NCI-H226 (cell line): Measurements from ENCODE around the gene RPS10.
A peak's percentile ranks its signal among the peaks of the same experiment; 100 is the strongest.

Experiments
- DNase-seq: peaks from one replicate; pipeline ENCODE4 v3.0.0-alpha.2; 2015

The RPS10 gene

DNA sequence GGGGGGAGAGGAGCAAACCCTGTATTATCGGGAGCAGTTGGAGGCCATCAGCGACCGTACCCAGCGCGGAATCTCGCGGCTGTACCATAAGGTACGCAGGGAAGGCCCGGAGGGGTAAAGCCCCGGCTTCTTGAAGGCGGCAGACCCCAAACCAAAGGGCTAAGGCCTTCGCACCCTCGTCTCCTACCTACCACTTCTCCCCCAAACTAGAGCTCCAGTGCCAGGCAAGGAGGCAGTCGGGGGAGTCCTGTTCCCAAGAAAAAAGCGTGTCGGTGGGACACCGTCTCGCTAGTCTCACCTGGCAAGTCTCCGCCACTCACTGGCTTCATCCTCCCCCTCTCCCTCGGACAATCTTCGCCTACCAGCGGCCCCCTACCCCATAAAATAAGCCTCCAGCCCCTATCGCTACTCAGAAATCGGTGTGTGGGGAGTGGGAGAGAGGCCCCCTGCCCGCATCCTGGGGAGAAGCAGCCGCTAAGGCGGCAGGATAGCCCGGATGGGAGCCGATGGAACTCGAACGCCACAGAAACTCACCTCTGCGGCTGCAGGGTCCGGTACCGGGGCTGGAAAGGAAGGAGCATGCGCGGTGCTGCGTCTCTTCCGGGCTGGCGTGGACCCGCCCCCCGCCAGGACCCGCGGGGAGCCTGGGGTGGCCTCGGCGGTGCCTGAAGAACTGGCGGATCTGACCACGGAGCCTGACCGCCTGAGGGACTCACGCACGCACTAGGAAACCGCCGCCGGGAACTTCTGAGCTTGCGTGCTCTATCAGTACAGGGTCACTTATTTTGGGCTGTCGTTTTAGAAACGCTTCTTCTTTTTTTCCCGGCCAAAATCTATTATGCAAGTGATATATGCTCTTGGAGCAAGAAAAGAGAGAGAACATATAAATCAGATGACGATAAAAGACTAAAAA lies at the start of gene RPS10:
TSS of gene RPS10 (minus strand) at position 572 of the 913 bp plus-strand sequence. CDS start 848 bp downstream, outside the sequence.
- peak; percentile 81 for DNase-seq

- DNase-seq, result no peak
Measured at GRCh38 chr6:34475238-34475682, 49.4 kb upstream of the RPS10 start.

DNA sequence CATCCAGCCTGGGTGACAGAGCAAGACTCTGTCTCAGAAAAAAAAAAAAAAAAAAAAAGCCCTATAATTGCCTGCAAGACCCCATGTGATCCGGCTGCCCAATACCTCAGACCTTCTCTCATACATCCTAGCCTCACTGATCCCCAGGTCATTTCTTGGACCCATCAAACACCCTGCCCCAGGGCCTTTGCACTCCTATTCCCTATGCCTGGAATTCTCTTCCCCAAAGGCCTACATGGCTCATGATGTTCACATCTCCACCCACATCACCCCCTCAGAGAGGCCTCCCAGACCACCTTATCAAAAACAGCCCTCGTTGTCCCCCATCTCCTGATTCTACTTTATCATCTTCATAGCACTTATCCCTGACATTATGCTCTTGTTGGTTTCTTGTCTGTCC lies 48.9 kb upstream of the RPS10 start:
- no peak for DNase-seq

DNA sequence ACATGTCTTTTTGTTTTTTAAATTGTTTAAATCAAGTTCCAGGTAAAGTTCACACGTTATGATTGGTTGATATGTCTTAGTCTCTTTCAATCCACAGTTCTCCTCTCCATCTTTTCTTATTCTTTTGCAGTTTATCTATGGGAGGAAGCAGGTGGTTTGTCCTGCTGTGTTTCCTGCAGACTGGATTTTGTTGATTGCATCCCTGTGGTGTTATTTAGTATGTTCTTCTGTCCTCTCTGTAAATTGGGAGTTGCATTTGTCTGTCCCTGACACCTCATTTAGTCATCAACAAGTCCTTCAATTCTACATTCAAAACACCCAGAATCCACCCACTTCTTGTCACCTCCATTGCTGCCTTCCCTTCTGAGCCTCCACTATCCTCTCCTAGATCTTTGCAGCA lies 48.1 kb upstream of the RPS10 start:
- DNase-seq, result no peak

GRCh38 chr6:34472425-34472824 lies 46.6 kb upstream of the RPS10 start:
- DNase-seq, result no peak

- DNase-seq, result no peak
Measured at GRCh38 chr6:34469499-34469898, 43.6 kb upstream of the RPS10 start.

DNA sequence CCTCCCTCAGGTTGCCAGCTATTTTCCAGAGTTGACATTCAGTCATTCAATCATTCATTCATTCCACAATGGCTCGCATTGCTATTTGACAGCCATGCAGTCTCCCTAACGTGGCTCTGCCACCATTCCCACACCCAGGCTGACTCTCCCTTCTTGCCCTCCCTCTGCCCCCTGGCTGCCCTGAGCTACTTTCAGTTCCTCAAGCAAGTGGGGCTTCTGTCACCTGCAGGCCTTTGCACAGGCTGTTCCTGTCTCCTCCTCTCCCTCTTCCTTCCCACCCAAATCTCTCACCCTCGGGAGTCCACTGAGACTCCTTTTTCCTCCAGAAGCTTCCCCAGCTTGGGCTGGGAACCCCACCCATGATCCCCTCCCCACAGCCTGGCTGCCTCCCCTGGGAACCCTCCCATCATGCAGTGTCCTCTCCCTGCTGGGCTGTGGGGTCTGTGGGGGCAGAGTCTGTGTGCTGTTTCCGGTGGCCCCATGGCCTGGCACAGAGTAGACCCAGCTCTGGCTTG lies 42.6 kb upstream of the RPS10 start:
- DNase-seq, result no peak

GRCh38 chr6:34466242-34467185 lies 40.6 kb upstream of the RPS10 start:
- no peak for DNase-seq

DNA sequence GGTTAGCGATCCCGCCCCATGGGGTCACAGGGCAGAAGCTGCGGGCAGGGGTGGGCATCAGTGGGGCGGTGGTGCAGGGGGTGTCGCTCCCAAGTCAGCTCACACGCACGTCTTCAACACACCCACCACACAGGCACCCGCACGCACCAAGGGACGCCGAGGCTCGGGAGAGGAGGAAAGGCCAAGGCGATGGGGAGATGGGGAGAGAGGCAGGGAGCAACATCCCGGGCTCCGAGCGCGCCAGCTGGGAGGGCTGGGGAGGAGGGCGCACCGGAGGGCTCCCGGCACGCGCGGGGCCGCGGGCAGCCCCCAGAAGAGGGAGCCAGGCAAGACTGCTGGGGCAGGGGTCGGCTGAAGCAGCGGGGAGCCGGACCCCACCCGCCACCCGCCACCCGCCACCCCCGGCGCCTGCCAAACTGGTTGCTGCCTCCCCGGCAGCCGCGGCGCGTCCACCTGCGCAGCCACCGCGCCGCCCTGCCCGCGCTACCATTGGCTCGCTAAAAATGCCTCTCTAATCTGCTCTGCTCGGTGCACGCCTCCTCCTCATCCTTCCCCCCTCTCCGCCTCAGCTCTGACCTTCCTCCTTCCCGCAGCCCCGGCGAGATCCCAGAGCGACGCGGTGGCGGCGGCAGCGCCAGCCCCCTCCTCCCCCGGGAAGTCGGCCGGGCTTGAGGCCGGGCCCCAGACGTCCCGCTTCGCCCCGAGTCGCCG lies 39.8 kb upstream of the RPS10 start, which contains the start of gene PACSIN1:
TSS of gene PACSIN1 (plus strand) at position 546 of the 711 bp plus-strand sequence. CDS start 60,230 bp downstream, outside the sequence.
- DNase-seq, result peak; percentile 55

DNA sequence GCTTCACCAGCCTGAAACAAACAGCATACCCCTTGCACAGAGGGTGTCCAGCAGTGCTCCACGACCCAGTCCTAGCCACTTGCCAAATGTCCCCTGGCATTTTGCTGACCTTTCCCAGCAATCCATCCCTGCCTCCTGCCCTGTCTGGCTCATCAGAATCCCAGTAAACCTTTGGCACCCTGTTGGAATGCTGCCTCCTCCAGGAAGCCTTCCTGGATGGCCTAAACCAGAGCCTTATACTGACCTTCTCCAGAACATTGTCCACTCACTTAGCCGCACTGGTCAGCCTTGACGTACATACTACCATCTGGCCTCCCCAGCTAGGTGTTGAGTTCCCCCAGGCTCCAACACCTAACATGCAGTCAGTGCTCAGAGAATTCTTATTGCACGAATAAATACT lies 38.0 kb upstream of the RPS10 start:
- DNase-seq, result no peak

- DNase-seq, result no peak
Measured at GRCh38 chr6:34463299-34463698, 37.4 kb upstream of the RPS10 start.

- DNase-seq, result no peak
Measured at GRCh38 chr6:34462551-34462971, 36.7 kb upstream of the RPS10 start.

DNA sequence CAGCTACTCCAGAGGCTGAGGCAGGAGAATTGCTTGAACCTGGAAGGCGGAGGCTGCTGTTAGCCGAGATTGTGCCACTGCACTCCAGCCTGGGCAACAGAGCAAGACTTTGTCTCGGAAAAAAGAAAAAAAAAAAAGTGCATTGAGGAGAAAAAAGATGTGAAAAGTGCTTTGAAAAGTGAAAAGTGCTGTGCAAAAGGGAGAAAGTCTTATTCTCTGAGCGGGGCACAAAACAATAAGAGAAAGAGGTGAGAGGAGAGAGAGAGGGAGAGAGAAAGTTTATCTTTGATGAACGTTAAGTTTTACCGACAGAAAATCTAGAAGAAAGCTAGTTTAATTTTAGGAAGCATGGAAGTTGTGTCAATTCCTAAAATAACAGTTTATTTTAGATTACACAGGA lies 36.1 kb upstream of the RPS10 start:
- DNase-seq, result no peak

DNA sequence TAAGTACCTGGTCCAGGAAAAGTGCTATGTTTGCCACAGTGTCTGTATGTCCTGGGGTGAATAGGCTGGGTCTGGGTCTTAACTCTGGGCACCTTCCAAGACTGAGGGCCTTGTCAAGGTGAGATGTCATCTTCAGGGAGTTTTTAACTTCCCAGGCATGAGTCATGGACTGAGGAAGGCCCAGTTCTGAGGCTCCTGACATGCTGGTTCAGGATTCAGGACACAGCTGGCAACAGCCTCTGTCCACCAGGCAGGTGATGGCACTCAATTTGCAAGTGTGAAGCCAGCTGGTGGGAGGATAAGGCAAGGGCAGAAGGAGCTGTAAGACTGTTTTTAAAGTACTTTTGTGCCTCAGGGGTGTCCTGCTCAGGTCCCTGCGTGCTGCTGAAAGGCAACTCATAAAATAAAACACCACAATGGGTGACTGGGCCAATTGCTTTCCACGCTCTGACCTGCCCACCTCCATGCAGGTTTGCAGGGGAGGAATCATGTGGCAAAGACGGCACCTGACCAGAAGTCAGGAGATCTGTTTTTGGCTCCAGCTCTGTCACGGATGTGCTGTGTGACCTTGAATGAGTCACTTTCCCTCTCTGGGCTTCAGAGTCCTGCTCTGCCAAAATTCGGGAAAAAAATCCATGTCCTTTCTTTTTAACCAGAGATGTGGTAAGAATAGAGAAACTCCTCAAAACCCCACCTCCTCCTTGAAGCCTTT lies 35.1 kb upstream of the RPS10 start:
- no peak for DNase-seq

DNA sequence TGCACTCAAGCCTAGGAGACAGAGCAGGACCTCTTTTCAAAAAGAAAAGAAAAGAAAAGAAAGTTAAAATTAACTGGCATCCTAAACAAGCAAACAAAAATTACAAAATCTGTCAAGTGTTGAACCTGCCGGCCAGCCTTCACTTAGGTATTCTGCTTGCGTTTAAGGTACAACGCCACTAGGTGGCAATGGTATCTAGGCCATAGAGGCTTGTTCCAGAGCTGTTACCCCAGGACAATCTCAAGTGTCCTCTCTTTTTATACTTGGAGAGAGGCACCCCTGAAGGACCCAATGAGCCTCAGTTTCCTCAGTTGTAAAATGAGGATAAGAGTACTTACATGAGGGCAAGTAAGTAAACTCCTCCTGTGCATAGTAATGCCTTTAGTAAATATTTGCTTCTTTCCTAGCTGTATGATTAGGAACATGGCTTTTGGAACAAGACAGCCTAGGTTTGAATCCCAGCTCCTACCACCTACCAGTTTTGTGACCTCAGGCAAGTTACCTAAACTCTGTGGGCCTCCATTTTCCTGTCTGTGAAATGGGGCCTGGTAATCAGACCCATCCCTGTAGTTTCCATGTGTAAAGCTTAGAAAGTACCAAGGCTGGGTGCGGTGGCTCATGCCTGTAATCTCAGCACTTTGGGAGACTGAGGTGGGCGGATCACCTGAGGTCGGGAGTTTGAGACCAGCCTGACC lies 34.2 kb upstream of the RPS10 start:
- no peak for DNase-seq

DNA sequence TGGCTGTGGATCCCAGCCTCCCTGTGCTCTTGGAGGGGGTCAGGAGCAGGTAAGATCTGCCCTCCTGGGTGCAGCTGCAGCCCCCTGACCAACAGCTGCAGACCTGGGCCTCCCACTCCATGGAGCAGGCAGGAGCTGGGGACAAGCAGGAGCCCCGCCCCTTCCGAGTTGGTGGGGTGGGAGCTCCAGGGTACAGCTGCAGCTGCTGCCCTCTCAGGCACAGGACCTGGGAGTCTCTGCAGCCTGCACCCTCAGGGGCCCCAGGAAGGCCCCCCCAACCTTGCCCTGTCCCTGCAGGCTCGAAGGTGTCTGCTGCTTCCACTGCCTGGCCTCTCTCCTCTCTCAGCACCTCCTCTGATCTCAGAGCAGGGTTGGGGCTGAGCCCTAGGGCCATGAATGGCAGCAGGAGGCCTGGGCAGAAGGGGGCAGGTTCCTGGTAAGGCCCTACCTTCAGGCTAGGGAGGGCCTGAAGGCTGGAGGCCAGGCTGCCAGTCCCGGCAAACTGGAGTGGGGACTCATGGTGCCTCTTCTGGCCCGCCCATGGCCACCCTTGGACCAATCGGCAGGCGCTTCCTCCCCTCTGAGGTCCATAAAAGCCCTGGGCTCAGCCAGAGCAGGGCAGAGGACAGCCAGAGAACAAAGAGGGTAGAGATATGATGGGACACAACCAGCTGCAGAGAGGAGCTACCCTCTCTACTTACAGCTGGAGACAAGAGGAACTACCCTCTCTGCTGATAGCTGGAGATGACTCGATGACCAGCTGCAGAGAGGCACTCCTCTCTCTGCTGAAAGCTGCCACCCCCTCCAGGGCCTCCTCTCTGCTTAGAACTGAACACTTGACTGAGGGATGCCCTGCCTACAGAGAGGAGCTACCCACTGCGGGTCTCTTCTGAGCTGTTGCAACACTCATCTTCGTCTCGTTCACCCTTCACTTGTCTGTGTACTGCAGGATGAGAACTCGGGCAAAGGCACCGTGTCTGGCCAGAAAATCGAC lies 32.2 kb upstream of the RPS10 start:
- peak; percentile 39 for DNase-seq

- DNase-seq, result no peak
Measured at GRCh38 chr6:34457382-34457741, 31.5 kb upstream of the RPS10 start.

DNA sequence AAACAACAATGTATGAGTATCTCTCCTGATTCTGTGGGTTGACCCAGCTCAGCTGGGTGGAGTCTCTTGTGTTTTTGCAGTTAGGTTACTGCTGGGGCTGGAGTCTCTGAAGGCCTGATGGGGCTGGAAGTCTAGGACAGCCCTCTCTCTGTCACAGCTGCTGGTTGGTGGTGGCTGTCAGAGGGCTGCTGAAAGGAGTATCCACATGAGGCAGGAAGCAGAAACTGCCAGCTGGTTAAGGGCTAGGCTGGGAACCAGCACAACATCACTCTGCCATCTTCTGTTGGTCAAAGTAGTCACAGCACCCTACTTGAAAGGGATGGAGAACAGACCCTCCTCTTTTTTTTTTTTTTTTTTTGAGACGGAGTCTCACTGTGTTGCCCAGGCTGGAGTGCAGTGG lies 30.0 kb upstream of the RPS10 start:
- DNase-seq, result no peak

GRCh38 chr6:34451192-34451591 lies 25.3 kb upstream of the RPS10 start:
- no peak for DNase-seq

DNA sequence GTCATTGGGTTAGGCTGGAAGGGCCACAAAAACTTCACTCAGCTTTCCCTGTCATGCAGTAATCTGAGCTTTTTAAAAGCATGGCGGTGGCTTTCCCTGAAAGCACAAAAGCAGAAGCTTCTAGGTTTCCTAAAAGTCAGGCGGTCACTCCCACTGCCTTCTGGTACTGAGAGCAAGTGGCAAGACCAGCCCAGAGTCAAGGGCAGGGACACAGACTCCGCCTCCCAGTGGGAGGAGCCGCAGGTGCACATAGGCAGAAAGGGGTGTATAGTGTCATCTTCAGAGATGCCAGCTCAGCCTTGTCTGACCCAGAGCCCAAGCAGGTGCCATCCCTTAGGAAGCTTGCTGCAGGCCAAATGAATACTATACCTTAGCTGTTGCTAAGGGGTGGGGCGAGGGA lies 22.0 kb upstream of the RPS10 start:
- no peak for DNase-seq
